HUES64 (cell line): ENCODE results near the gene MYO3B.
"Not testable (repeated sequence)": the region's sequence is repeated elsewhere in the genome, so short reads cannot be mapped to it uniquely, and the experiment has no call there.

Source experiments
- H3K27ac ChIP-seq: 2 replicates; pipeline ENCODE4 v1.7.0; 2013; ENCODE audit warnings: low read depth, low read length, inconsistent platforms
- H3K27me3 ChIP-seq: 2 replicates; pipeline ENCODE4 v1.6.1; 2013; ENCODE audit warnings: mild to moderate bottlenecking, low read length; ENCODE audit not compliant: insufficient read depth
- H3K36me3 ChIP-seq: 2 replicates; pipeline ENCODE4 v1.6.1; 2013; ENCODE audit warnings: mild to moderate bottlenecking, low read length; ENCODE audit not compliant: insufficient read depth
- H3K4me1 ChIP-seq: 2 replicates; pipeline ENCODE4 v1.6.1; 2013; ENCODE audit warnings: mild to moderate bottlenecking, low read length, moderate library complexity; ENCODE audit not compliant: insufficient read depth
- H3K4me3 ChIP-seq: 2 replicates; pipeline ENCODE4 v1.5.1; 2013; ENCODE audit warnings: mild to moderate bottlenecking, low read length, moderate library complexity
- H3K9ac ChIP-seq: 2 replicates; pipeline ENCODE4 v1.6.1; 2013; ENCODE audit warnings: mild to moderate bottlenecking, low read depth, low read length
- H3K9me3 ChIP-seq: 2 replicates; pipeline ENCODE4 v1.6.1; 2013; ENCODE audit warnings: low read depth, low read length; ENCODE audit not compliant: insufficient read depth
- WGBS: fragments of 150-250, 120-280 bp; methylation state at CpG from one replicate; pipeline ENCODE4 v1.1.7; 2013; ENCODE audit warnings: missing lambda C conversion rate; 5-methylcytosine and 5-hydroxymethylcytosine counted together

MYO3B gene

GRCh38 chr2:170464268-170464667 lies 286.3 kb downstream of the MYO3B start:
- Histone ChIP-seq H3K9ac (no peak overlapping the region), H3K27me3 (no peaks in the 10 kb centered on the region), H3K9me3 (peaks cover 7% of the 10 kb centered on the region; the same call in 1 of the 2 replicates), H3K4me1 (peaks cover 20% of the 10 kb centered on the region), H3K4me3 (no peak overlapping the region), H3K27ac (no peak overlapping the region), H3K36me3 (no peaks in the 10 kb centered on the region)
- WGBS: 97% methylated on average over 5 of the region's 5 CpGs

GRCh38 chr2:170465241-170465640 lies 287.3 kb downstream of the MYO3B start:
- no peak overlapping the region for H3K4me3 ChIP-seq
- no peaks in the 10 kb centered on the region for H3K36me3 ChIP-seq
- no peaks in the 10 kb centered on the region for H3K27me3 ChIP-seq
- H3K27ac ChIP-seq: no peak overlapping the region
- WGBS: 96% methylated on average over 4 of the region's 4 CpGs
- no peaks in the 10 kb centered on the region for H3K9me3 ChIP-seq
- no peak overlapping the region for H3K9ac ChIP-seq
- peaks cover 20% of the 10 kb centered on the region for H3K4me1 ChIP-seq

DNA sequence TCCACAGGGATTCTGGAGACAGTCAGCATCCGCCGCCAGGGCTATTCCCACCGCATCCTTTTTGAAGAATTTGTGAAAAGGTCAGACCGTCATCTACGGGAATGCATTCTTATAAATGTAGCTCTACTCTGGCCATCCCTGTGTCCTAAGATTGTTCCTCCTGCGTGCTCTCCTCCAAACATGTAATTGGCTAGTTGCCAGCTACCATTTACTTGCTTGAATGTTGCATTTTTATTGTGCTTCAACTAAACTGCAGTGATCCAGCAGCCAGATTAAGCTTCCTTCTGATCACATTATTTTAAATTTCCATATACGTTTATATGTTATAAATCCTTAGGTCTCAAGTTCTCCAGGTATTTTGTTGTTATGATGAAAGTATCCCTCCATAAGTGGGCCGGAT lies 288.7 kb downstream of the MYO3B start:
- H3K27ac ChIP-seq: no peak overlapping the region
- no peak overlapping the region for H3K9ac ChIP-seq
- no peaks in the 10 kb centered on the region for H3K27me3 ChIP-seq
- peaks cover 20% of the 10 kb centered on the region for H3K4me1 ChIP-seq
- H3K36me3 ChIP-seq: no peaks in the 10 kb centered on the region
- H3K9me3 ChIP-seq: no peaks in the 10 kb centered on the region
- H3K4me3 ChIP-seq: no peak overlapping the region
- 95% methylated on average over 7 of the region's 8 CpGs for WGBS

GRCh38 chr2:170467568-170468422 lies 289.8 kb downstream of the MYO3B start:
- H3K9me3 ChIP-seq: no peaks in the 10 kb centered on the region
- H3K9ac ChIP-seq: no peak overlapping the region
- peaks cover 9% of the 10 kb centered on the region; the same call in 1 of the 2 replicates for H3K4me1 ChIP-seq
- H3K27me3 ChIP-seq: no peaks in the 10 kb centered on the region
- 78% methylated on average over 1 of the region's 1 CpG for WGBS
- no peaks in the 10 kb centered on the region for H3K36me3 ChIP-seq
- H3K4me3 ChIP-seq: no peak overlapping the region
- H3K27ac ChIP-seq: no peak overlapping the region

DNA sequence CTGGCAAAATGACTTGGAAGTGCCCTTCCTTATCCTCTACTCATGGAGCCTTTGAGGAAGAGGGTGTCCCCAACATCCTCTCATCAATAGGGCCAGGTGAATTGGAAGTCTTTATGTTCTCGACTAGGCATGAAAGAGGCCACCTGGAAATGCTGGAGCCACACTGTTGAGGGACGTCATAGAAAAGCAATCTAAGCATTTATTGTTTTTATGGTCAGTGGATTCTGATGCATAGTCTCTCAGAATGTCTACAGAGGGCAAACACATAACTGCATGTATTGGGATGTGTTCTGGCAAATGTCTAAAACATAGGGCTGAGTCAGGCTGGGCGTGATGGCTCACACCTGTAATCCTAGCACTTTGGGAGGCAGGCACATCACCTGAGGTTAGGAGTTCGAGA lies 290.6 kb downstream of the MYO3B start:
- WGBS: 91% methylated on average over 4 of the region's 4 CpGs
- Histone ChIP-seq H3K4me3 (no peak overlapping the region), H3K4me1 (peaks cover 9% of the 10 kb centered on the region; the same call in 1 of the 2 replicates)

DNA sequence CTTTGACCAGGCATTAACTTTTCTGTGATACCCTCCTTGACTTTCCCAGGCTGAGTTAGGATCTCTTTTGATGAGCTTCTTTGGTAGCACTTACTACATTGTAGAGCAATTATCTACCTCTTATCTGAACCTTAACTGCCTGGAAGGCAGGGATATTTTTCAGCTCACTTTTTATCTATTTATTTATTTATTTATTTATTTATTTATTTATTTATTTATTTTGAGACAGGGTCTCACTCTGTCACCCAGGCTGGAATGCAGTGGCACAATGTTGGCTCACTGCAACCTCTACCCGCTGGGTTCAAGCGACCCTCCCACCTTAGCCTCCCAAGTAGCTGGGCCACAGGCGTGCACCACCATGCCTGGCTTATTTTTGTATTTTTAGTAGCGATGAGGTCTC lies 294.6 kb downstream of the MYO3B start:
- not testable (repeated sequence) for H3K4me3 ChIP-seq, H3K27me3 ChIP-seq, H3K9me3 ChIP-seq, H3K9ac ChIP-seq, H3K4me1 ChIP-seq, H3K36me3 ChIP-seq, H3K27ac ChIP-seq
- 98% methylated on average over 4 of the region's 4 CpGs for WGBS

More for the DNA sequence above, 290.6 kb downstream of the MYO3B start:
- Histone ChIP-seq H3K9me3 (no peaks in the 10 kb centered on the region), H3K27ac (no peak overlapping the region), H3K27me3 (no peaks in the 10 kb centered on the region), H3K9ac (no peak overlapping the region), H3K36me3 (no peaks in the 10 kb centered on the region)

DNA sequence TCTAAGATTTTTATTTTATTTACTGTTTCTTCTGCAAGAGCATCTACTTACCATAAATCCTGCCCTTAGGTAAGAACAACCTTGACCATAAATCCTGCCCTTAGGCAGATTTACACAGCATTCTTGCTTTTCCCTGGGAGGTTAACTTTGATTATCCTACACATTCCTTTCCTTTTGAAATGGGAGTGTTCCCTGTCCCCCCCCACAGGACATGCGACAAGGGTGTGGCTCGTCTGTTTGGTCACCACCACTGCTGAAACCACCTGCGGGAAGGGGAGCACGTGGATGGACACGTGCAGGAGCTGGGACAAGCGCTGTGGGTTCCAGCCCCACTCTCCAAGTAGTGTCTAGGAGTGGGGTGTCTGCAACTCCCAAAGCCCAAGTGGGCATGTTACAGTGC lies 297.9 kb downstream of the MYO3B start:
- Histone ChIP-seq H3K27me3 (no peaks in the 10 kb centered on the region), H3K9ac (no peak overlapping the region), H3K9me3 (no peaks in the 10 kb centered on the region), H3K4me3 (no peak overlapping the region), H3K36me3 (no peaks in the 10 kb centered on the region), H3K27ac (no peak overlapping the region), H3K4me1 (no peaks in the 10 kb centered on the region)
- WGBS: 81% methylated on average over 6 of the region's 6 CpGs

GRCh38 chr2:170477630-170478029 lies 299.7 kb downstream of the MYO3B start:
- Histone ChIP-seq H3K9me3 (no peaks in the 10 kb centered on the region), H3K36me3 (no peaks in the 10 kb centered on the region), H3K4me3 (no peak overlapping the region), H3K27ac (no peak overlapping the region), H3K27me3 (no peaks in the 10 kb centered on the region), H3K9ac (no peak overlapping the region), H3K4me1 (no peaks in the 10 kb centered on the region)
- WGBS: 71% methylated on average over 4 of the region's 4 CpGs

DNA sequence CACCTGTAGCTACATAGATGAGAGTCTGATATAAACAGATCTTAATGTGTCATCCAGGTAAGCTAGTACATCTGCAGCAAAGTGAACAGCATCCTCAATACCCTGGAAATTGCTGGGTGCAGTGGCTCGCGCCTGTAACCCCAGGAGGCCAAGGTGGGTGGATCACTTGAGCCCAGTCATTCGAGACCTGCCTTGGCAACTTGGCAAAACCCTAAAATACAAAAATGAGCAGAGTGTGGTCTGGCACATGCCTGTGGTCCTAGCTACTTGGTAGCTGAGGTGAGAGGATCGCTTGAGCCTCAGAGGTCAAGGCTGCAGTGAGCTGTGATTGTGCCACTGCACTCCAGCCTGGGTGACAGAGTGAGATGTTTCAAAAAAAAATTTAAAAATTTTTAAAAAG lies 303.3 kb downstream of the MYO3B start:
- WGBS: 94% methylated on average over 4 of the region's 4 CpGs
- no peaks in the 10 kb centered on the region for H3K4me1 ChIP-seq
- no peak overlapping the region for H3K27ac ChIP-seq
- no peaks in the 10 kb centered on the region for H3K27me3 ChIP-seq
- H3K9me3 ChIP-seq: no peaks in the 10 kb centered on the region
- H3K9ac ChIP-seq: no peak overlapping the region
- no peaks in the 10 kb centered on the region for H3K36me3 ChIP-seq
- no peak overlapping the region for H3K4me3 ChIP-seq

- Histone ChIP-seq H3K9me3 (no peaks in the 10 kb centered on the region), H3K4me3 (no peak overlapping the region), H3K27ac (no peak overlapping the region), H3K9ac (no peak overlapping the region), H3K36me3 (no peaks in the 10 kb centered on the region), H3K27me3 (no peaks in the 10 kb centered on the region), H3K4me1 (no peaks in the 10 kb centered on the region)
These were observed 306.6 kb downstream of the MYO3B start for GRCh38 chr2:170484552-170484951.

DNA sequence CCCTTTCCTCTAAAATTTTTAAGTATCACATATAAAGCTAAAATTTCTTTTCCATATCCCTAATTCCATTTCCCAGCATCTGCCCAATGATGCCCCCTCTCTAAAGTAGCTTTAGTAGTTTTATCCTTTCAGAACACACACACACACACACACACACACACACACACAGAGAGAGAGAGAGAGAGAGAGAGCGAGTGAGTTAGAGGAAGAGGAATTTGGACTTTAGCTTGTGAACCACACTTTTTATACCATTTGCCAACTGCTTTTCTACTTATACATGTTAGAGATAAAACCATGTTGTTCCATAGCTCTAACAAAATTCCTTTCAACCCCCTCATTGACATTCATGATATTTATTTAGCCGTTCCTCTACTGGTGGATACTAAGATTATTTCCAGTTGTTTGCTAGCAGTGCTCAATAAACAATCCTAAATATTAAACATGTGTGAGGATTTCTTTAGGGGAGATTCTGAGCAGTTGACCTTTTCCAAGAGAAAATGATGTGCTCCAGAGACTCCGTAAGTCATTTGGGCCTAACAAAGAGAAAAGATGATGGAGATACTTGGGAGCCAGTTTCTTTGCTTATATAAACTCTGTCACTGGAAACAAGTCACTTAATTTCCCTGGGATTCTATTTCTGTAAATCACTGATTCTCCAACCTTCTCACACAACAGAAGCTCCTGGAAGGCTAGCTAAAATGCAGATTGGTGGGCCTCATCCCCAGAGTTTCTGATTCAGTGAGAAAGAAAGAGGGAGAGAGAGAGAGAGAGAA lies 307.5 kb downstream of the MYO3B start:
- Histone ChIP-seq H3K27me3 (no peaks in the 10 kb centered on the region), H3K4me3 (no peak overlapping the region), H3K36me3 (no peaks in the 10 kb centered on the region), H3K9ac (no peak overlapping the region), H3K27ac (no peak overlapping the region), H3K4me1 (no peaks in the 10 kb centered on the region), H3K9me3 (no peaks in the 10 kb centered on the region)
- WGBS: 89% methylated on average over 1 of the region's 3 CpGs
